Gastroesophageal sphincter (tissue), 4 donors: ENCODE measurements around the gene IL1A. TPM values are rescaled to one million over a fixed set of nuclear protein-coding genes. Genes with fewer than 3 reads are reported as not detected.

ENCODE experiments used
- ATAC-seq: fragments of 150-250 bp; one replicate; pipeline ENCODE4 v1.9.1; 2016; ENCODE audit warnings: mild to moderate bottlenecking, moderate library complexity
- H3K27ac ChIP-seq, 4 donors: fragments of 200-600 bp; sonication (generic) in 3 of 4; 1 replicate in 3 of 4; 2 replicates in 1 of 4; pipeline ENCODE4 v1.5.1; 2016 to 2019
- H3K27me3 ChIP-seq: fragments of 200-600 bp; sonication (generic); one replicate; pipeline ENCODE4 v1.5.1; 2019
- H3K36me3 ChIP-seq, 2 donors: fragments of 200-600 bp; sonication (generic); one replicate each; pipeline ENCODE4 v1.5.1; 2019; ENCODE audit warnings: control low read depth in 1 of 2
- H3K4me1 ChIP-seq, 3 donors: fragments of 200-600 bp; sonication (generic); 1 replicate in 2 of 3; 2 replicates in 1 of 3; pipeline ENCODE4 v1.5.1; 2016 to 2019; ENCODE audit warnings: control low read depth in 2 of 3
- H3K4me3 ChIP-seq, 2 donors: fragments of 200-600 bp; sonication (generic); one replicate each; pipeline ENCODE4 v1.5.1; 2019; ENCODE audit warnings: mild to moderate bottlenecking in 1 of 2, moderate library complexity in 1 of 2
- H3K9me3 ChIP-seq, 3 donors: fragments of 200-600 bp; sonication (generic); one replicate each; pipeline ENCODE4 v1.5.1; 2017 to 2019; ENCODE audit warnings: control low read depth in 2 of 3
- EP300 ChIP-seq: sonication (generic); formaldehyde crosslinking; IDR thresholded peaks from one replicate; pipeline ENCODE4 v1.6.1; 2017; ENCODE audit warnings: antibody characterized with exemption, mild to moderate bottlenecking
- POLR2A ChIP-seq, 2 donors: fragments of 450-650 bp; IDR thresholded peaks; one replicate each; pipeline ENCODE4 v1.6.1; 2017; ENCODE audit warnings: antibody characterized with exemption in 2 of 2, mild to moderate bottlenecking in 2 of 2, moderate library complexity in 1 of 2
- POLR2AphosphoS5 ChIP-seq: sonication (generic); formaldehyde crosslinking; IDR thresholded peaks from one replicate; pipeline ENCODE4 v1.6.1; 2017; ENCODE audit warnings: antibody characterized with exemption
- WGBS, 2 donors: methylation state at CpG; one replicate each; pipeline ENCODE4 v1.1.5; 2018; ENCODE audit warnings: low coverage in 1 of 2; 5-methylcytosine and 5-hydroxymethylcytosine counted together
- total RNA-seq, 4 donors: library from RNA; depleted of rRNA; stranded (reverse); fragments of >200 nt; gene quantifications; one replicate each; pipeline ENCODE4 v1.1.0, GENCODE V29; 2016
- TF ChIP-seq, protein P1 (sequence below), 4 experiments: fragments of 200-600 bp in 2 of 4; fragments of 450-650 bp in 2 of 4; sonication (generic) in 1 of 4; IDR thresholded peaks; one replicate each; pipeline ENCODE4 v1.5.1; 2017 to 2019; ENCODE audit warnings: antibody characterized with exemption in 4 of 4, mild to moderate bottlenecking in 2 of 4, moderate library complexity in 2 of 4

Gene IL1A
- total RNA-seq, 4 donors from 2014 or later, result not detected

DNA sequence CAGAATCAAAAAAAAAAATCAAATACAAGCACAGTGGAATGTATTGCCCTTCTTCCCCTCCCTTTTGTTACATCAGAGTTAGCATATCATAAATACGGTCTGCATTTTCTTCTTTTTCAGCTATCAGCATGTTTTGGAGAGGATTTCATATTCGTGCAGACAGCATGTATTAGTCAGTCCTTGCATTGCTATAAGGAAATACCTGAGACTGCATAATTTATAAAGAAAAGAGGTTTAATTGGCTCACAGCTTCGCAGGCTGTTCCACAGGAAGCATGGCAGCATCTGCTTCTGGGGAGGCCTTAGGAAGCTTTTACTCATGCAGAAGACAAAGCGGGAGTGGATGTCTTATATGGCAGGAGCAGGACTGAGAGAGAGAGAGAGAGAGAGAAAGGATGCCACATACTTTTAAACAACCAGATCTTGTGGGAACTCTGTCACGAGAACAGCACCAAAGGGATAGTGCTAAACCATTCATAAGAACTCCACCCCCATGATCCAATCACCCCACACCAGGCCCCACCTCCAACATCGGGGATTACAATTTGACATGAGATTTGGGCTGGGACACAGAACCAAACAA, 43.4 kb upstream of the IL1A start:
- TF ChIP-seq EP300 (no peak), POLR2A (IDR thresholded peaks at IDR 0.05) (no peak), POLR2AphosphoS5 (no peak)
- TF ChIP-seq, protein P1, sequence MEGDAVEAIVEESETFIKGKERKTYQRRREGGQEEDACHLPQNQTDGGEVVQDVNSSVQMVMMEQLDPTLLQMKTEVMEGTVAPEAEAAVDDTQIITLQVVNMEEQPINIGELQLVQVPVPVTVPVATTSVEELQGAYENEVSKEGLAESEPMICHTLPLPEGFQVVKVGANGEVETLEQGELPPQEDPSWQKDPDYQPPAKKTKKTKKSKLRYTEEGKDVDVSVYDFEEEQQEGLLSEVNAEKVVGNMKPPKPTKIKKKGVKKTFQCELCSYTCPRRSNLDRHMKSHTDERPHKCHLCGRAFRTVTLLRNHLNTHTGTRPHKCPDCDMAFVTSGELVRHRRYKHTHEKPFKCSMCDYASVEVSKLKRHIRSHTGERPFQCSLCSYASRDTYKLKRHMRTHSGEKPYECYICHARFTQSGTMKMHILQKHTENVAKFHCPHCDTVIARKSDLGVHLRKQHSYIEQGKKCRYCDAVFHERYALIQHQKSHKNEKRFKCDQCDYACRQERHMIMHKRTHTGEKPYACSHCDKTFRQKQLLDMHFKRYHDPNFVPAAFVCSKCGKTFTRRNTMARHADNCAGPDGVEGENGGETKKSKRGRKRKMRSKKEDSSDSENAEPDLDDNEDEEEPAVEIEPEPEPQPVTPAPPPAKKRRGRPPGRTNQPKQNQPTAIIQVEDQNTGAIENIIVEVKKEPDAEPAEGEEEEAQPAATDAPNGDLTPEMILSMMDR (IDR thresholded peaks at IDR 0.05), result no peak
- H3K4me1 ChIP-seq, result peaks cover 0 to 15% (median 0%) of the 10 kb centered on the region in 3 donors
- H3K27me3 ChIP-seq, result no peaks in the 10 kb centered on the region
- 70 to 88% methylated on average over 3 to 6 of the region's 6 CpGs for WGBS, 2 donors
- H3K9me3 ChIP-seq, result no peaks in the 10 kb centered on the region
- no peak for ATAC-seq
- H3K27ac ChIP-seq, result no peak overlapping the region
- no peak overlapping the region for H3K4me3 ChIP-seq
- no peaks in the 10 kb centered on the region for H3K36me3 ChIP-seq

- whole genome bisulfite sequencing, 2 donors, result 60 to 92% methylated on average over 2 to 3 of the region's 3 CpGs
- TF ChIP-seq, protein P1 (IDR thresholded peaks at IDR 0.05), result no peak
- TF ChIP-seq EP300 (no peak), POLR2AphosphoS5 (no peak), POLR2A (IDR thresholded peaks at IDR 0.05) (no peak)
These were observed 42.7 kb upstream of the IL1A start for GRCh38 chr2:112827009-112827408.

GRCh38 chr2:112825706-112826105, 41.4 kb upstream of the IL1A start:
- Histone ChIP-seq H3K27me3 (no peaks in the 10 kb centered on the region), H3K4me1 (peaks cover 0 to 15% (median 0%) of the 10 kb centered on the region in 3 donors), H3K27ac (no peak overlapping the region), H3K9me3 (no peaks in the 10 kb centered on the region), H3K4me3 (no peak overlapping the region), H3K36me3 (no peaks in the 10 kb centered on the region)
- no peak for ATAC-seq
- 84 to 90% methylated on average over 2 of the region's 2 CpGs for WGBS, 2 donors
- TF ChIP-seq, protein P1 (IDR thresholded peaks at IDR 0.05), result no peak
- TF ChIP-seq EP300, result no peak
- no peak for TF ChIP-seq POLR2A (IDR thresholded peaks at IDR 0.05)
- TF ChIP-seq POLR2AphosphoS5, result no peak

More at GRCh38 chr2:112827009-112827408, 42.7 kb upstream of the IL1A start:
- Histone ChIP-seq H3K27me3 (no peaks in the 10 kb centered on the region), H3K4me1 (peaks cover 0 to 15% (median 0%) of the 10 kb centered on the region in 3 donors), H3K36me3 (no peaks in the 10 kb centered on the region), H3K9me3 (no peaks in the 10 kb centered on the region), H3K27ac (no peak overlapping the region), H3K4me3 (no peak overlapping the region)
- ATAC-seq, result no peak

DNA sequence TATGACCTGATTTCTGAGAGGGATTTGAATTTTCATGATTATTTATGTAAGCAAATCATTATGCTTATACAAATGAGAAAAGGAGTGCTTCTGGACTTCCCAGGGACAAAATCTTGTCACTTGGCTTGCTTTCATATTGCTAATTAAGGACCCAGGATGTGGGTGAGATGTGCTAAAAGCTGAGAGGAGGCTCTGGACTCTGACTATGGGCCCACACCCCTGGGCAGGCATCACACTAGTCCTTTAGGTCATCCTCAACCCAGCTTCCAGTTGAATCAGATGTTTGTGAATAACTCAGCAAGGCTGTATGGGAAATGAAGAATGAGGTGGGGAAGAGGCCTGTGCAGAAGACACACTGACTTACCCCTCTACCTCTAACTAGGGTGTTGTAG, 40.4 kb upstream of the IL1A start:
- H3K4me3 ChIP-seq, result no peak overlapping the region
- H3K9me3 ChIP-seq, result no peaks in the 10 kb centered on the region
- TF ChIP-seq POLR2A (IDR thresholded peaks at IDR 0.05) (no peak), POLR2AphosphoS5 (no peak)
- TF ChIP-seq, protein P1 (IDR thresholded peaks at IDR 0.05), result no peak
- no peak overlapping the region for H3K27ac ChIP-seq
- H3K4me1 ChIP-seq, result peaks cover 0 to 15% (median 0%) of the 10 kb centered on the region in 3 donors
- H3K36me3 ChIP-seq, result no peaks in the 10 kb centered on the region
- no peaks in the 10 kb centered on the region for H3K27me3 ChIP-seq
- no peak for ATAC-seq

GRCh38 chr2:112821682-112822081, 37.4 kb upstream of the IL1A start:
- no peaks in the 10 kb centered on the region for H3K9me3 ChIP-seq
- no peak for ATAC-seq

More at GRCh38 chr2:112821682-112822081, 37.4 kb upstream of the IL1A start:
- H3K4me1 ChIP-seq, result peaks cover 0 to 15% (median 0%) of the 10 kb centered on the region in 3 donors
- no peak overlapping the region for H3K27ac ChIP-seq
- no peak overlapping the region for H3K4me3 ChIP-seq
- no peaks in the 10 kb centered on the region for H3K36me3 ChIP-seq
- H3K27me3 ChIP-seq, result no peaks in the 10 kb centered on the region
- no peak for TF ChIP-seq POLR2AphosphoS5
- 90% methylated on average over 2 of the region's 4 CpGs; no CpG with 5 or more reads in 1 of the 2 donors for WGBS, 2 donors
